Mucosa of descending colon (tissue), 3 donors: Measurements from ENCODE around the gene BPGM. TPM values are rescaled to one million over a fixed set of nuclear protein-coding genes. Genes with fewer than 3 reads are reported as not detected.

Experiments
- ATAC-seq: fragments of 200-7000 bp; cut with Tn5 transposase; one replicate; pipeline ENCODE4 v1.9.1; 2020; ENCODE audit warnings: mild to moderate bottlenecking, moderate library complexity
- DNase-seq, 3 donors: peaks; one replicate each; pipeline ENCODE4 v3.0.0-alpha.2; 2020
- H3K36me3 ChIP-seq: fragments of 200-600 bp; one replicate; pipeline ENCODE4 v1.8.0; 2021; ENCODE audit warnings: low read depth, mild to moderate bottlenecking
- H3K4me1 ChIP-seq: fragments of 200-600 bp; one replicate; pipeline ENCODE4 v1.8.0; 2021; ENCODE audit warnings: low read depth, mild to moderate bottlenecking
- H3K4me3 ChIP-seq: fragments of 200-600 bp; one replicate; pipeline ENCODE4 v1.8.0; 2021; ENCODE audit warnings: mild to moderate bottlenecking
- H3K9me3 ChIP-seq: fragments of 200-600 bp; one replicate; pipeline ENCODE4 v1.8.0; 2021; ENCODE audit warnings: mild to moderate bottlenecking
- CTCF ChIP-seq: fragments of 200-600 bp; IDR thresholded peaks from one replicate; pipeline ENCODE4 v1.8.0; 2022; ENCODE audit warnings: antibody characterized with exemption, mild to moderate bottlenecking
- intact Hi-C, 2 donors: fragments of 100-400 bp; cut with DNase I in 1 of 2; cut with micrococcal nuclease in 1 of 2; formaldehyde crosslinking; loops; one replicate each; pipeline versions ENCODE4 v1.11.0 to v1.11.1; 2022; cut with DNase I, micrococcal nuclease
- total RNA-seq, 3 donors: library from RNA; stranded (reverse); fragmentation: NEBNext Ultra II Directional in 2 of 3; extraction: Animal tissue kit (Norgen Biotek cat#: 25700) in 2 of 3; gene quantifications; one replicate each; pipeline versions ENCODE4 v1.2.1 to v1.2.4, GENCODE V29; 2021 to 2023
- donor health status: DM: no; HTN: no; CAD: no; lungs with moderate emphysema.
- donor health status: DM: no; HTN: no; CAD: no.
- donor health status: DM: no; HTN: yes; CAD: no.

Gene BPGM
- total RNA-seq, 3 donors from 2014 or later: 9.4 to 17.3 (median 9.4) TPM

- intact Hi-C loops: loop anchor here (1.0 to 10.0 kb wide), 4 partner anchors 91 to 174 kb away; no protein-coding TSS in a partner anchor
Measured at GRCh38 chr7:134605978-134606923, 40.4 kb upstream of the BPGM start.

GRCh38 chr7:134611611-134612151, 35.0 kb upstream of the BPGM start:
- Histone ChIP-seq H3K4me1 (no peaks in the 10 kb centered on the region), H3K4me3 (no peak overlapping the region), H3K36me3 (no peaks in the 10 kb centered on the region), H3K9me3 (no peaks in the 10 kb centered on the region)
- DNase-seq (no peak), ATAC-seq (no peak)
- intact Hi-C loops: no loop called here
- no peak for TF ChIP-seq CTCF

More at GRCh38 chr7:134605978-134606923, 40.4 kb upstream of the BPGM start:
- Histone ChIP-seq H3K36me3 (no peaks in the 10 kb centered on the region), H3K4me1 (no peaks in the 10 kb centered on the region), H3K9me3 (no peaks in the 10 kb centered on the region), H3K4me3 (no peak overlapping the region)
- DNase-seq (peak in 2 of 3 donors; percentile 48 to 75), ATAC-seq (peak; percentile 85)
- peak; percentile 86 for TF ChIP-seq CTCF

- ATAC-seq (no peak), DNase-seq (no peak)
- intact Hi-C loops: no loop called here
- Histone ChIP-seq H3K4me1 (no peaks in the 10 kb centered on the region), H3K36me3 (no peaks in the 10 kb centered on the region), H3K4me3 (no peak overlapping the region), H3K9me3 (no peaks in the 10 kb centered on the region)
- no peak for TF ChIP-seq CTCF
Measured at GRCh38 chr7:134612197-134612596, 34.5 kb upstream of the BPGM start.

- no peak for TF ChIP-seq CTCF
- no peak for DNase-seq
- Histone ChIP-seq H3K4me1 (no peaks in the 10 kb centered on the region), H3K4me3 (no peak overlapping the region), H3K36me3 (no peaks in the 10 kb centered on the region), H3K9me3 (no peaks in the 10 kb centered on the region)
- intact Hi-C loops: no loop called here
- ATAC-seq: peak; percentile 51
Measured at GRCh38 chr7:134613623-134614347, 32.9 kb upstream of the BPGM start.

- no peaks in the 10 kb centered on the region for H3K4me1 ChIP-seq
- intact Hi-C loops: no loop called here
- no peak for ATAC-seq
- H3K9me3 ChIP-seq: no peaks in the 10 kb centered on the region
- no peak overlapping the region for H3K4me3 ChIP-seq
- H3K36me3 ChIP-seq: no peaks in the 10 kb centered on the region
- no peak for TF ChIP-seq CTCF
- DNase-seq: no peak
Measured at GRCh38 chr7:134616611-134617010, 30.0 kb upstream of the BPGM start.
